ENCODE measurements around the gene KATNB1.

Gene KATNB1

DNA sequence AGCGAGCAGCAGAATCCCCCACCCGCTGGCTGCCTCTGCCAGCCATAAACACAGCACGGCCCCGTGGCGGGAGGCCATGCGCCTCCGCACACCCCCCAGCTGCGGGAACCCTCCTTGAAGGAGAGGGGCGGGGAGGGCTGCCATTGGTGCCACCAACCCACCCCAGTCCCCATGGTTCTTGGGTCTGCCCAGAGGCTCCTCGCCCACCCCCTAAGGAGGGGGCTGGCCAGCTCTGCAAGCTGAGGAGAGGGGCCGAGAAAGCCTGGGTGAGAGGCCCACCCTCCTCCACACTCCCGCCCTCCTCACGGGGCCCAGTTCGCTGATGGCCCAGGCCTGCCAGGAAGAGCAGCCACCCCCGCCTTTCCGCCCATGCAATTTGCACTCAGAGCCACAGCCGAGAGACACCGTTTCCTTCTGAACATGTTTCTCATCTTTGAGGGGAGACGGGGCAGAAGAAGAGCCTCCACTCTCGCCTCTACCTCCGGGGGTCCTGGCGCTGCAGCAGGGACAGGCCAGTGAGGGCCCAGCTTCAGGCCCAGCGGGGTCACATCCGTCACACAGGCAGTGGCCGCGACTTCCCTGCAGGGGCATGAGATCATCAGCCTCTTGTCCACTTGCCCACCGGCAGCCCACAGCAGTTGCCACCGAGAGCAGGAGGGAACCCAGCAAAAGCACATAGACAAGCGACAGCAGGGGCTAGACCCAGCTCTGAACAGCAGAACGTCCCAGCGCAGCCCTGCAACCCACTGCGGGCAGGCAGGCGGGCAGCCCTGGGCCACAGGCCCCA is 23.0 kb downstream of the KATNB1 start:
- DNase-seq, result no peak

DNA sequence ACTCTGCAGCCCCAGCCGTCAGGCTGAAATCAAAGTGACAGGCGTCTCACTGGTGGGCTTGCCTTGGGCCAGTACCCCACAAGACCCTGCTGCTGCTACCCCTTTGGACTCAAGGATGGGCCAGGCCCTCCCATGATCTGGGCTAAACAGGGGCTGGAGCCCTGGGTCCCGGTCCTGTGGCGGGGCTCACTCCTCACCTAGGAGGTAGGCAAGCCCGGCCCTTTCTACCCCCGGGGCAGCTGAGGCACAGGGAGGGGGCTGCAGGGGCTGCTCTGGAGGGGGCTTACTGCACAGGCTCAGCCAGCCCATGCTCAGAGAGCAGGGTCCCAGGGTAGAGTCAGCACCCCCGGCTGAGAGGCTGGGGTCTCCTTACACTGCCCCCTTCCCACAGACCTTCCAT is 23.6 kb downstream of the KATNB1 start:
- DNase-seq, result no peak

- DNase-seq, result no peak
Measured at GRCh38 chr16:57759541-57760356, 24.2 kb downstream of the KATNB1 start.

DNA sequence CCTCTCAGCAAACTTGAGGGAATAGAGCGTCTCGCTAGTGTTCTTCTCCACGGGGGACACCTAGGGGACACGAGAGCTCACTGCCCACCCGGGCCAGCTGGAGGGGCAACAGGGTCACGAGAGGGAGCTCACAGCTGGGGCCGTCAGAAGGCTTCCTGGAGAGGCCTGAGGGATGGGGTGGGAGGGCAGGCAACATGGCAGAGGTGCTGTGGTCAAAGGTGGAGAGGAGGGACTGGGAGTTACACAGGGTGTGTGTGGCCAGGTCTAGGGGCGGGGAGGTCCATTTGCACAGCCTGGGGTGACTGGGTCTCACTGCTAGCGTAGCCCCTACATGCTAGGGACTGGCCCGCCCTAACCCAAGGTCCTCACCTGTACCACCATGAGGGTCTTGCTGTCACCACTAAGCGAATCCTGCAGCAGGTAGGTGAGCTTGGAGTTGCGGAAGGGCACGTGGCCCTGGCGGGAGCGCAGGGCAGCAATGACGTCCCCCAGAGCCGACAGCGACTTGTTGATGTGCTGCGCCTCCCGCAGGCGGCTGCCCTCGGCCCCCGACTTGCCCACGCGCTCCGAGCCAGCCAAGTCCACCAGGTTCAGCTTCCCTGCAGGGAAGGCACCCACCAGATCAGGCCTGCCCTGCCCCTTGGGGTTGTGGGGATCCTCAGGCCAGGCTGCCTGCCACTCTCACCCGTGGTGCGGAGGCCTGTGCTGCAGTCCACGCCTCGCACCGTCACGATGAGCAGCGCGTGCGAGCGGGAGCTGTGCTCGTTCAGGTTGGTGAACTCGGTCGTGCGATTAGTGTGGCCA is 25.0 kb downstream of the KATNB1 start:
- no peak for DNase-seq

- DNase-seq, result no peak
Measured at GRCh38 chr16:57761301-57761700, 25.7 kb downstream of the KATNB1 start.

DNA sequence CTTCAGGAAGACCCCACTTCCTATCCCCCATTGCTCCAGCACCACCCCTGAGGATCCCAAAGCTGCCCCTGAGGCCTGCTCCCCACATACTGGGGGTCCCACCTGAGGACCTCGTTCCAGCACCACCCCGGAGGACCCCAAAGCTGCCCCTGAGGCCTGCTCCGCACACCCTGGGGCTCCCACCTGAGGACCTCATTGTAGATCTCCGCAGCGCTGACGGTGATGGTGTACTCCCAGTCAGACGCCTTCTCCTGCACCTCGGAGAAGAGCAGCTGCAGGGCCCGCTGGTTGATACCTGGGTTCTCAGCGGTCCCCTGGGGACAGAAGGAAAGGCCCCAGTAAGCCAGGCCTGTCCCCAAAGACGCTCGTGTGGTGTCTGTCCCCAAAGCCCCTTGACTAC is 26.4 kb downstream of the KATNB1 start:
- DNase-seq, result no peak

- no peak for DNase-seq
Measured at GRCh38 chr16:57762365-57763040, 26.9 kb downstream of the KATNB1 start.

- DNase-seq, result no peak
Measured at GRCh38 chr16:57763285-57764005, 27.9 kb downstream of the KATNB1 start.

DNA sequence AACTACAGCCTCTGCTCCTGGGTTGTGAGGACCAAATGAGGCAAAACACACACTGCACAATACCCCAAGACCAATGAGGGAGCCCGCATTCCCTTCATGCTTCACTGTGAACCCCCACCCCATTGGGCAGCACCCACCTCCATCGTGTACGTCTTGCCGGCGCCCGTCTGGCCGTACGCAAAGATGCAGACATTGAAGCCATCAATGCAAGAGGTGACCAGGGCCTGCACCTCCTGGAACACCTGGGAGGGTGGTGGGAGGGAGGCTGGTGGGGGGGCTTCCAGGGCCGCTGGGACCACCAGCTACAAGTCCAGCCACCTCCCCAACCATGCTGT is 28.4 kb downstream of the KATNB1 start:
- DNase-seq, result no peak

DNA sequence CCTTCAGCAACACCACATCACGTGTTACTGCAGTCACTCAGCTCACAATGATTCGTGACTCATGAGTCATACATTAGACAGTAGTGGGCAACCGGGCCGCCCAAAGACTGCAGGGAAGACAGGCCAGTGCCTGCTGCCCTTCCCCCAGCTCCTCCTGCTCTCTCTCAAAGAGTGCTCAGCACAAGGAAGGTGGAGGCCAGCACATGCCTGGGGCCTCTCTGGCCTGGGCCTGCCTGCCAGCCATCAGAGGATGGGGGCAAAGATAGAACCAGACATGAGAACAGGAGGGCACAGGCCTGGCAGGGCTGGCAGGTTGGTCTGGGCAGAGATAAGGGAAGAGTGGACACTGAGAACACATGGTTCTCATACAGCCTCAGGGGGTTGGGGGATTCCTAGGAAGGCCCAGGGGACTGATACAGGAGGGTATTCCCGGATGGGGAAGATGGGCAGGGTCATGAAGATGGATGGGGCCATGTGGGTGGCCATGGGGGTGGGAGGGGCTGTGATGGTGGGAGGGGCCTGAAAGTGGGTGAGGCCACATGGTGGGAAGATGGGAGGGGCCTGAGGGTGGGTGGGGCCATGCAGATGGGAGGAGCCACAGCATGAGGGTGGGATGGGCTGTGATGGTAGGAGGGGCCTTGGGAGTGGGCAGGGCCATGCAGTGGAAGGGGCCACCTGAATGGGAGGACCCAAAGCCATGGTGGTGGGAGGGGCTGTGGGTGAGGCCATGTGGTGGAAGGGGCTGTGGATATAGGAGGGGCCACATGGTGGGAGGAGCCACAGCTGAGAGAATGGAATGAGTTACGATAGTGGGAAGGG is 29.0 kb downstream of the KATNB1 start:
- DNase-seq, result no peak

- no peak for DNase-seq
Measured at GRCh38 chr16:57765160-57765728, 29.7 kb downstream of the KATNB1 start.

GRCh38 chr16:57766714-57767348 is 31.3 kb downstream of the KATNB1 start:
- DNase-seq, result no peak

GRCh38 chr16:57769541-57770145 is 34.1 kb downstream of the KATNB1 start:
- no peak for DNase-seq

DNA sequence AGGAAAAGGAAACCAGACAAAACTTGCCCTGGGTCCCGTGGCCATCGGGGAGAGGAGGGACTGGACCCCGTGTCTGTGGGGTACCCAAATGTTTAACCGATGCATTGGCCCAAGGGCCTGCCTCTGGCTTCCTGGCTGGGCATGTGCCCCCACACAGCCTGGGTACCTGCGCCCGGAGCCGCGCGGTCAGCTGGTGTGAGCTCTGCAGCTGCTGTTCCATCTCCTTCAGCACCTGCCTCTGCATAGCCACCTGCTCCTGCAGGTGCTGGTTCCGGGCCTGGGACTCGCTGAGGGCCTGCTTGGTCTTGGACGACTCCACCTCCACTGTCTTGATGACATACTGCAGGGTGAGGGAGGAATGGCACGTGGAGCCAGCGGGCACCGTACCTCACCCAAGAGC is 34.8 kb downstream of the KATNB1 start:
- no peak for DNase-seq

DNA sequence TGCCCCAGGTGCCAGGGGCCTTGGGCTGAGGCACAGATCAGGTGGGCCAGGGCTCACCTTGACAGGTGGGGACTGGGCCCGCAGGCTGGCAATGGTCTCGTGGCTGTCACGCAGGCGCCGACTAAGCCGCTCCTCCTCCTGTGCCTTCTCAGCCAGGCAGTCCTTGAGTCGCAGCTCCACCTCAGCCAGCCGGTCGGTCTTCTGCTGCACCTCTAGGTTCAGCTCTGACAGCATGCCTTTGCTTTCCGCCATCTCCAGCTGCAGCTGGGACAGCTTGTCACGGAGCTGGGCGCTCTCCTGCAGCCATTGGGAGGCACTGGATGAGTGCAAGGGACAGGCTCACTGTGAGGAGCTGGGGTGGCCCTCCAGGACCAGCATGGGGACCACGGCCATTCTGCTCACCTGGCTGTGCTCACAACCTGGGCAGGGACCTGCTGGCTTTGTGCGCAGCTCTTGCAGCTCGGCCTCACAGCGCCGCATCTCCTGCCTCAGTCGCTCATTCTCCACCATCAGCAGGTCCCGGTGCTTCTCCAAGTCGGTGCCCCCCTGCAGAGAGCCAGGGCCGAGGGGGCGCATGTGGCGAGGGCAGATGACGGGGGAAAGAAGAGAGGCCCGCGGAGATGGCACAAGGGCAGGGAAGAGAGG is 35.7 kb downstream of the KATNB1 start:
- no peak for DNase-seq

DNA sequence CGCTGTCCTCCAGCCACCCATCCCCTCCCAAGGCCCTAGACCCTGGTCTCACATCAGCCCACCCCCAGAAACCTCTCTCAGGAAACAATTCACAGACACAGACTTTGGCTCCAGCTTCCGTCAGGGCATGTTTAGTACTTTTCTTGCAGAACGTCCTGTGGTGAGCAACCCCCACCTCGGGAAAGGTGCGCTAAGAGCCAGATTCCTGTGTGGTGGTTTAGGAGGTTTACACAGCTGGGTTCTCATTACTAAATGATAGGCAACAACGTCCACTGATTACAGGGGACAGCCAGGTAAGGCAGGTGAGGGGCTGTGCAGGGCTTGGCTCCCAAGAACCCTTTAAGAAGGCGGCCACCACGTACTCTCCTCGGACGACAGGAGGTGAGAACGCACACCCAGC is 37.4 kb downstream of the KATNB1 start:
- no peak for DNase-seq

DNA sequence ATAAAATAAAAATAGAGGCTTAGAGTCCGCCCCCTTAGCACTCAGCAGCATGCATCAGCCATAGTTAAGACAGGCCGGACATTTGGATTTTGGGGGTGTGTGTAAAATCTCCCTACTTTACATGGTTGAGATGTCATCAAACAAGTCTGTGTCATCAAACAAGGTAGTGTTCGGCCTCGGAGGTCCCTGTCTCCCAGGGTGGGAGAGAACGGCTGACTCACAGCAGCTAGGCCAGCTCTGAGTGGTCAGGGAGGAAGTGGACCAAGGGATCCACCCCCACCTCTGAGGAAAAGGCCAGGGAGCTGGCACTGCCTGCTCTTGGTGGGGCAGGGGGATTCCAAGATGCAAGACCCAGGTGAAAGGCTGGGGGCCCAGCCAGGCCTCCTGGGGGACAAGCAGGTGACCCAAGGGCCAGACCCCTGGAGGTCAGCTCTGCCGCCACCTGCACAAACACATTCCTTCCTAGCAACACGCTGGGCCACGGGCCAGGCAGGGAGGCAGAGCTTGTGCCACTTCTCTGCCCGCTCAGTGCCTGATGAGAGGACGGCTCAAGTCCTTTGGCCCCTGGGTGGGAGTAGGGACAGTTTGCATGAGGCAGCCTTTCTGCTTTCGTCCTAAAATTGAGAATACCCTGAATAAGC is 38.2 kb downstream of the KATNB1 start:
- no peak for DNase-seq

- DNase-seq, result no peak
Measured at GRCh38 chr16:57774705-57775285, 39.2 kb downstream of the KATNB1 start.

All from NCI-H2029 (cell line).